K562 (cell line): Measurements from ENCODE around the gene SIRPA. TPM values are rescaled to one million over a fixed set of nuclear protein-coding genes. Genes with fewer than 3 reads are reported as not detected.

ENCODE experiments used
- ATAC-seq: fragments of 200-7000 bp; cut with Tn5 transposase; 3 replicates; pipeline ENCODE4 v1.9.1; 2020; ENCODE audit warnings: moderate library complexity
- BruUV-seq: library from RNA; stranded (reverse); fragments of 400-500 nt; replicated peaks from 2 replicates; lab custom pipeline; 2021; lab: Mats Ljungman, UMichigan
- CTCF ChIA-PET: fragments of 300-600 bp; formaldehyde crosslinking; extraction: SDS; loops from one replicate; lab custom pipeline; 2021; ENCODE audit warnings: low intra/inter-chr PET ratio; lab: Yijun Ruan, JAX
- POLR2A ChIA-PET: fragments of 300-600, 350-650 bp; sonication (Branson Sonifier 250); formaldehyde crosslinking; extraction: SDS; loops from one replicate; lab custom pipeline; 2021; ENCODE audit warnings: antibody characterized with exemption, inconsistent platforms; lab: Yijun Ruan, JAX
- DNase-seq, 4 experiments: peaks; one replicate each; pipeline versions ENCODE4 v3.0.0 to v3.0.0-alpha.2; 2011 to 2018; ENCODE audit warnings: low spot score in 3 of 4, mixed read lengths in 3 of 4; ENCODE audit errors: extremely low read depth in 1 of 4
- FAIRE-seq: peaks from 2 replicates; lab custom pipeline; 2011; peaks lifted over from hg19 to GRCh38; lab: Jason Lieb, UNC
- H2AFZ ChIP-seq: 2 replicates; pipeline ENCODE4 v1.6.0; 2011; ENCODE audit warnings: low read depth, low read length, control low read depth, inconsistent platforms
- H3K27ac ChIP-seq: fragments of 200-600 bp; 3 replicates; pipeline ENCODE4 v1.8.0; 2011; ENCODE audit warnings: low read depth, mild to moderate bottlenecking, control low read depth, inconsistent platforms, low read length, moderate library complexity, mixed read lengths; ENCODE audit errors: extremely low read depth
- H3K27me3 ChIP-seq, 2 experiments: fragments of 300-600 bp in 1 of 2; 2 replicates in 1 of 2; 3 replicates in 1 of 2; pipeline versions ENCODE4 v1.6.0 to v1.8.0; 2011; ENCODE audit warnings: inconsistent platforms in 2 of 2, low read length in 2 of 2, mild to moderate bottlenecking in 1 of 2, mixed read lengths in 1 of 2, moderate library complexity in 1 of 2; ENCODE audit not compliant: control insufficient read depth in 2 of 2, insufficient read depth in 2 of 2
- H3K36me3 ChIP-seq: fragments of 300-600 bp; 3 replicates; pipeline ENCODE4 v1.8.0; 2011; ENCODE audit warnings: mild to moderate bottlenecking, low read length, inconsistent platforms; ENCODE audit not compliant: control insufficient read depth, insufficient read depth
- H3K4me1 ChIP-seq, 2 experiments: fragments of 200-600 bp in 1 of 2; replicated peaks in 1 of 2; 2 replicates in 1 of 2; 3 replicates in 1 of 2; pipeline versions ENCODE4 v1.5.1 to v1.8.0; 2011; ENCODE audit warnings: inconsistent platforms in 2 of 2, low read length in 2 of 2, mild to moderate bottlenecking in 1 of 2, mixed read lengths in 1 of 2, moderate library complexity in 1 of 2; ENCODE audit not compliant: control insufficient read depth in 2 of 2, insufficient read depth in 2 of 2
- H3K4me2 ChIP-seq: 2 replicates; pipeline ENCODE4 v1.6.1; 2011; ENCODE audit warnings: low read length, control low read depth, inconsistent platforms, mixed read lengths; ENCODE audit not compliant: insufficient read depth
- H3K4me3 ChIP-seq: fragments of 200-600 bp; sonication (generic), shearing (Covaris generic); 2 replicates; pipeline ENCODE4 v1.5.1; 2016; ENCODE audit warnings: control low read depth, inconsistent platforms
- H3K79me2 ChIP-seq: fragments of 200-600 bp; 3 replicates; pipeline ENCODE4 v1.8.0; 2011; ENCODE audit warnings: low read length, inconsistent platforms; ENCODE audit not compliant: control insufficient read depth, insufficient read depth
- H3K9ac ChIP-seq, 2 experiments: 2 replicates each; pipeline versions ENCODE4 v1.6.0 to v1.6.1; 2011; ENCODE audit warnings: low read depth in 2 of 2, low read length in 2 of 2, control low read depth in 1 of 2, inconsistent platforms in 1 of 2, mild to moderate bottlenecking in 1 of 2, mixed read lengths in 1 of 2; ENCODE audit not compliant: insufficient read depth in 1 of 2
- H3K9me1 ChIP-seq: one replicate; pipeline ENCODE4 v1.6.0; 2011; ENCODE audit warnings: inconsistent platforms, mild to moderate bottlenecking, low read length, moderate library complexity; ENCODE audit not compliant: control insufficient read depth, insufficient read depth
- H3K9me3 ChIP-seq: replicated peaks from 2 replicates; pipeline ENCODE4 v1.5.1; 2011; ENCODE audit warnings: low read depth, low read length, inconsistent platforms; ENCODE audit not compliant: control insufficient read depth, insufficient read depth
- H4K20me1 ChIP-seq: replicated peaks from 2 replicates; pipeline ENCODE4 v1.6.1; 2011; ENCODE audit warnings: low read length, inconsistent platforms, mixed read lengths; ENCODE audit not compliant: control insufficient read depth, insufficient read depth
- JUNB ChIP-seq: fragments of 450-650 bp; formaldehyde crosslinking; conservative IDR thresholded peaks from 2 replicates; pipeline ENCODE4 v1.4.0; 2020; ENCODE audit warnings: mild to moderate bottlenecking
- L3MBTL2 ChIP-seq: fragments of 450-650 bp; IDR thresholded peaks from 2 replicates; pipeline ENCODE4 v1.6.1; 2016; ENCODE audit warnings: mild to moderate bottlenecking, moderate library complexity
- MYBL2 ChIP-seq, 2 experiments: fragments of 450-650 bp in 1 of 2; sonication (generic) in 1 of 2; formaldehyde crosslinking in 1 of 2; IDR thresholded peaks; 2 replicates each; pipeline versions ENCODE4 v1.6.1 to v1.8.1; 2017 to 2022; ENCODE audit warnings: borderline replicate concordance in 1 of 2, inconsistent platforms in 1 of 2, low read depth in 1 of 2, mild to moderate bottlenecking in 1 of 2, missing genetic modification reagents in 1 of 2, moderate library complexity in 1 of 2
- NONO ChIP-seq, 2 experiments: fragments of 200-400 bp in 1 of 2; fragments of 450-650 bp in 1 of 2; formaldehyde crosslinking in 1 of 2; IDR thresholded peaks; 2 replicates each; pipeline ENCODE4 v1.6.1; 2017; ENCODE audit warnings: low read depth in 2 of 2, mild to moderate bottlenecking in 2 of 2, moderate library complexity in 2 of 2, low read length in 1 of 2
- RFX1 ChIP-seq: fragments of 450-650 bp; IDR thresholded peaks from 2 replicates; pipeline ENCODE4 v1.6.1; 2016; ENCODE audit warnings: mild to moderate bottlenecking, moderate library complexity
- RFX7 ChIP-seq: fragments of 250-450 bp; sonication (Bioruptor Pico); IDR thresholded peaks from 2 replicates; pipeline ENCODE4 v1.5.1; 2021; ENCODE audit warnings: mild to moderate bottlenecking
- ZNF316 ChIP-seq: fragments of 450-650 bp; IDR thresholded peaks from 2 replicates; pipeline ENCODE4 v1.6.1; 2016
- ZNF408 ChIP-seq: fragments of 250-450 bp; sonication (Bioruptor Pico); IDR thresholded peaks from 2 replicates; pipeline ENCODE4 v1.4.0; 2020; ENCODE audit warnings: low read depth, mild to moderate bottlenecking, moderate library complexity
- ZNF431 ChIP-seq: sonication (generic); formaldehyde crosslinking; IDR thresholded peaks from 2 replicates; pipeline ENCODE4 v1.8.0; 2022; ENCODE audit warnings: mild to moderate bottlenecking, missing genetic modification reagents
- ZNF780A ChIP-seq: fragments of 250-450 bp; sonication (Bioruptor Pico); IDR thresholded peaks from 2 replicates; pipeline ENCODE4 v1.5.0; 2021; ENCODE audit warnings: mild to moderate bottlenecking
- WGBS: fragments of 100-300 bp; shearing (Covaris generic); methylation state at CpG from one replicate; pipeline ENCODE4 v1.1.6; 2016; ENCODE audit warnings: low coverage, mixed read lengths; ENCODE audit not compliant: insufficient coverage; ENCODE audit errors: missing lambda C conversion rate; 5-methylcytosine and 5-hydroxymethylcytosine counted together
- in situ Hi-C: fragments of 300-500 bp; cut with MboI; formaldehyde crosslinking; loops from 4 replicates; pipeline ENCODE4 v1.15.0; 2018; ENCODE audit warnings: inconsistent platforms, mixed read lengths
- intact Hi-C: fragments of 100-400 bp; cut with micrococcal nuclease; formaldehyde crosslinking; loops from 2 replicates; pipeline ENCODE4 v1.14.2; 2022
- polyA plus RNA-seq, 8 experiments: library from polyadenylated mRNA; depleted of rRNA in 4 of 8; stranded (reverse) in 5 of 8; unstranded in 3 of 8; fragments of >200 nt; fragmentation: Nextera tagmentation in 2 of 8; fragmentation: Illumina TruSeq in 1 of 8; extraction: Ambion mirVana in 2 of 8; extraction: Trizol in 1 of 8; gene quantifications; 2 replicates each; pipeline versions ENCODE4 v1.2.1 to v1.2.3, GENCODE V29; 2011 to 2014; ENCODE audit warnings: inconsistent platforms in 1 of 8, missing spikeins in 1 of 8
- total RNA-seq, 7 experiments: library from RNA; depleted of rRNA in 6 of 7; stranded (reverse); fragments of >200 nt in 6 of 7; fragmentation: Illumina TruSeq in 2 of 7; extraction: Trizol in 2 of 7; gene quantifications; 2 replicates each; pipeline versions ENCODE4 v1.2.1 to v1.2.3, GENCODE V29; 2011 to 2021; ENCODE audit warnings: low replicate concordance in 1 of 7
- TF ChIP-seq, protein P1 (sequence below): fragments of 200-800 bp; sonication (Bioruptor generic); IDR thresholded peaks from 2 replicates; pipeline ENCODE4 v1.6.1; 2017; ENCODE audit warnings: missing genetic modification characterization, missing compliant biosample characterization
- TF ChIP-seq, protein P2 (sequence below): IDR thresholded peaks from 3 replicates; pipeline ENCODE4 v1.6.1; 2011; ENCODE audit warnings: borderline replicate concordance, mild to moderate bottlenecking, moderate library complexity; ENCODE audit not compliant: insufficient read length; ENCODE audit errors: extremely low read depth

Gene SIRPA
- total and polyA plus RNA-seq, 9 of the 15 experiments (the other 6 are each of a cell fraction or from before 2014, with no cell fraction given), result 0.01 to 0.40 (median 0.11) TPM; not detected in 2

- TF ChIP-seq, protein P1, sequence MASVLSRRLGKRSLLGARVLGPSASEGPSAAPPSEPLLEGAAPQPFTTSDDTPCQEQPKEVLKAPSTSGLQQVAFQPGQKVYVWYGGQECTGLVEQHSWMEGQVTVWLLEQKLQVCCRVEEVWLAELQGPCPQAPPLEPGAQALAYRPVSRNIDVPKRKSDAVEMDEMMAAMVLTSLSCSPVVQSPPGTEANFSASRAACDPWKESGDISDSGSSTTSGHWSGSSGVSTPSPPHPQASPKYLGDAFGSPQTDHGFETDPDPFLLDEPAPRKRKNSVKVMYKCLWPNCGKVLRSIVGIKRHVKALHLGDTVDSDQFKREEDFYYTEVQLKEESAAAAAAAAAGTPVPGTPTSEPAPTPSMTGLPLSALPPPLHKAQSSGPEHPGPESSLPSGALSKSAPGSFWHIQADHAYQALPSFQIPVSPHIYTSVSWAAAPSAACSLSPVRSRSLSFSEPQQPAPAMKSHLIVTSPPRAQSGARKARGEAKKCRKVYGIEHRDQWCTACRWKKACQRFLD, result no peak
- no peak for TF ChIP-seq RFX7 (CRISPR knock-in tag)
Observed at GRCh38 chr20:1964659-1965405, 69.6 kb downstream of the SIRPA start (continued).

- Histone ChIP-seq H3K36me3 (no peaks in the 10 kb centered on the region), H3K9ac (no peak overlapping the region), H3K4me2 (no peak overlapping the region), H3K27me3 (no peaks in the 10 kb centered on the region; a peak in 2 of 5 replicates), H3K4me1 (peaks cover 0 to 3% of the 10 kb centered on the region in 2 experiments; a peak in 1 of 5 replicates), H3K27ac (no peak overlapping the region), H4K20me1 (no peaks in the 10 kb centered on the region), H2AFZ (peak overlapping the region; percentile 18; the same call in 1 of the 2 replicates), H3K79me2 (no peaks in the 10 kb centered on the region), H3K9me1 (no peaks in the 10 kb centered on the region), H3K4me3 (no peak overlapping the region), H3K9me3 (no peaks in the 10 kb centered on the region)
- ATAC-seq (peak; percentile 92), FAIRE-seq (peak; percentile 58), DNase-seq (peak; percentile 69 to 80 (median 78))
- in situ Hi-C loops, result loop anchor here (5.0 kb wide), 1 partner anchor 207 kb away; no protein-coding TSS in a partner anchor
- CTCF ChIA-PET, result interaction anchor here (0.6 to 1.3 kb wide), 4 partner anchors 207 to 486 kb away, joined by 3 to 6 read pairs (median 4); no protein-coding TSS in a partner anchor
- intact Hi-C loops, result loop anchor here (1.0 to 5.0 kb wide), 2 partner anchors 207 to 487 kb away; no protein-coding TSS in a partner anchor
- WGBS, result 4% methylated on average over 15 of the region's 28 CpGs
- POLR2A ChIA-PET, result interaction anchor here (0.6 to 0.7 kb wide), 2 partner anchors 46 to 171 kb away, joined by 3 read pairs; no protein-coding TSS in a partner anchor
- no TSS peak for BruUV-seq
- TF ChIP-seq ZNF431, result no peak
- TF ChIP-seq L3MBTL2, result 0 out of 2 replicates have a peak, but pooled peaks have one; percentile 22
- no peak for TF ChIP-seq RFX1
- TF ChIP-seq, protein P2, sequence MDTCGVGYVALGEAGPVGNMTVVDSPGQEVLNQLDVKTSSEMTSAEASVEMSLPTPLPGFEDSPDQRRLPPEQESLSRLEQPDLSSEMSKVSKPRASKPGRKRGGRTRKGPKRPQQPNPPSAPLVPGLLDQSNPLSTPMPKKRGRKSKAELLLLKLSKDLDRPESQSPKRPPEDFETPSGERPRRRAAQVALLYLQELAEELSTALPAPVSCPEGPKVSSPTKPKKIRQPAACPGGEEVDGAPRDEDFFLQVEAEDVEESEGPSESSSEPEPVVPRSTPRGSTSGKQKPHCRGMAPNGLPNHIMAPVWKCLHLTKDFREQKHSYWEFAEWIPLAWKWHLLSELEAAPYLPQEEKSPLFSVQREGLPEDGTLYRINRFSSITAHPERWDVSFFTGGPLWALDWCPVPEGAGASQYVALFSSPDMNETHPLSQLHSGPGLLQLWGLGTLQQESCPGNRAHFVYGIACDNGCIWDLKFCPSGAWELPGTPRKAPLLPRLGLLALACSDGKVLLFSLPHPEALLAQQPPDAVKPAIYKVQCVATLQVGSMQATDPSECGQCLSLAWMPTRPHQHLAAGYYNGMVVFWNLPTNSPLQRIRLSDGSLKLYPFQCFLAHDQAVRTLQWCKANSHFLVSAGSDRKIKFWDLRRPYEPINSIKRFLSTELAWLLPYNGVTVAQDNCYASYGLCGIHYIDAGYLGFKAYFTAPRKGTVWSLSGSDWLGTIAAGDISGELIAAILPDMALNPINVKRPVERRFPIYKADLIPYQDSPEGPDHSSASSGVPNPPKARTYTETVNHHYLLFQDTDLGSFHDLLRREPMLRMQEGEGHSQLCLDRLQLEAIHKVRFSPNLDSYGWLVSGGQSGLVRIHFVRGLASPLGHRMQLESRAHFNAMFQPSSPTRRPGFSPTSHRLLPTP, result no peak
- no peak for TF ChIP-seq NONO (IDR thresholded peaks at IDR 0.05; ENCODE audit: low read depth in 2 of 2, low read length in 1 of 2)
- TF ChIP-seq MYBL2 (IDR thresholded peaks at IDR 0.05; ENCODE audit: low read depth), result no peak
- TF ChIP-seq MYBL2 (CRISPR knock-in tag; IDR thresholded peaks at IDR 0.05; ENCODE audit: borderline replicate concordance), result no peak
- no peak for TF ChIP-seq JUNB
- no peak for TF ChIP-seq ZNF316
- no peak for TF ChIP-seq ZNF780A (CRISPR knock-in tag)
- no peak for TF ChIP-seq ZNF408 (CRISPR knock-in tag)
Observed at GRCh38 chr20:1965520-1966351, 70.5 kb downstream of the SIRPA start.
